Measurements from ENCODE around the gene ZNF621.
"Not testable (repeated sequence)": the region's sequence is repeated elsewhere in the genome, so short reads cannot be mapped to it uniquely, and the experiment has no call there.

Gene ZNF621

DNA sequence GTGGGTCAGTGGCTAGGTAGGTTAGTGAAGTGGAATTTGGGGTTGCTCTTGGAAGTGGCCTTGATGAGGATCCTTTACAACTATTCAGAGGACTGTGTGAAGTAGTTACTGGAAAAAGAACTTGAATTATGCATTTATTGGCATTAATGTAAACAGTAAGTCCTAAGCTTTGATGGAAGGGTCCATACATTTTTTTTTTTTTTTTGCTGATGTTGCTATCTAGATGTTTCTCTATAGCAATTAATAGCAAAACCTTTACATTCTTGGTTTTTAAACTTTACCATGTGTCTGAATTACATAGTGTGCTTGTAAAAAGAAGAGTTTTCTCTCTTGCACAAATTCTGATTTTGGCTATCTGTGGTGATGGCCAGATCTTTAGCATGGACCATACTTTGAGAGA is 9.5 kb downstream of the ZNF621 start:
- no peak for DNase-seq (ENCODE audit: low read depth)

DNA sequence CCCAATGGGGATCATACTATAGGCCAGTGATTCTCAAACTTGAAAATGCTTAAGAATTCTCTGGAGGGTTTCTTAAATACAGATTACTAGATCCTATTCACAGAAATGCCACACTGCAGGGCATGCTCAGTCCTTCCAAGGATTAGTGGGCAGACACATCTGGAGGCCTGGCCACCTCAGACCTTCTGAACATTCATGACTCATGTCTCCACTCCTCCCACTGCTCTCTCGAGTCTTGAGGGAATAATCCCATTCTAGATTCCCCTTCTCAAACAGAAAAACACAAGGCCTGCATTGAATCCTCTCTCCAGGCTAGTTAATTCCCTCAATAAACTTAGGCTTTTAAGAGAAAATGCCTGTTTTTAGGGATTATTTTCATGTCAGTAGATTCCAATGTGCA is 22.1 kb downstream of the ZNF621 start:
- peak; percentile 35 for DNase-seq (ENCODE audit: low read depth)

GRCh38 chr3:40550167-40550566 is 25.4 kb downstream of the ZNF621 start:
- DNase-seq (ENCODE audit: low read depth) = no peak

- DNase-seq (ENCODE audit: low read depth) = no peak
Observed at GRCh38 chr3:40557575-40558161, 32.9 kb downstream of the ZNF621 start.

DNA sequence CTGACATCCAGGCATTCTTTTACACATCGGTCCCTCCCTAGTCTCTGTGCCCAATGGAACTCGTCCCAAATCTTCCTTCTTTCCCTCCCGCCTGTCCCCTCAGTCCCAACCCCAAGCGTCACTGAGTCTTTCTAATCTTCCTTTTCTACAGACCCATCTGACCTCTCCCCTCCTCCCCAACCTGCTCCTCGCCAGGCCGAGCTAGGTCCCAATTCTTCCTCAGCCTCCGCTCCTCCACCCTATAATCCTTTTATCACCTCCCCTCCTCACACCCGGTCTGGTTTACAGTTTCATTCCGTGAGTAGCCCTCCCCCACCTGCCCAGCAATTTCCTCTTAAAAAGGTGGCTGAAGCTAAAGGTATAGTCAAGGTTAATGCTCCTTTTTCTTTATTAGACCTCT is 37.7 kb downstream of the ZNF621 start:
- not testable (repeated sequence) for DNase-seq (ENCODE audit: low read depth)

DNA sequence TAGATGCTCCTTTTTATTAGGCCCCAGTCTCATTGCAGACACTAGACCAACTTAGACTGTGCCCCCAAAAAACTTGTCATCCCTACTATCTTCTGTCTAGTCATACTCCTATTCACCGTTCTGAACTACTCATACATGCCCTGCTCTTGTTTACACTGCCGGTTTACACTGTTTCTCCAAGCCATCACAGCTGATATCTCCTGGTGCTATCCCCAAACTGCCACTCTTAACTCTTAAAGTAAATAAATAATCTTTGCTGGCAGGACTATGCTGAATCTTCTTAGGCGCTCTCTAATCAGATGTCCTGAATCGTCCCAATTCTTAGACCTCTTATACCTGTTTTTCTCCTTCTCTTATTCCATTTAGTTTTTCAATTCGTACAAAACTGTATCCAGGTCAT is 40.9 kb downstream of the ZNF621 start:
- not testable (repeated sequence) for DNase-seq (ENCODE audit: low read depth)

- no peak for DNase-seq (ENCODE audit: low read depth)
Observed at GRCh38 chr3:40566694-40567093, 41.9 kb downstream of the ZNF621 start.

DNA sequence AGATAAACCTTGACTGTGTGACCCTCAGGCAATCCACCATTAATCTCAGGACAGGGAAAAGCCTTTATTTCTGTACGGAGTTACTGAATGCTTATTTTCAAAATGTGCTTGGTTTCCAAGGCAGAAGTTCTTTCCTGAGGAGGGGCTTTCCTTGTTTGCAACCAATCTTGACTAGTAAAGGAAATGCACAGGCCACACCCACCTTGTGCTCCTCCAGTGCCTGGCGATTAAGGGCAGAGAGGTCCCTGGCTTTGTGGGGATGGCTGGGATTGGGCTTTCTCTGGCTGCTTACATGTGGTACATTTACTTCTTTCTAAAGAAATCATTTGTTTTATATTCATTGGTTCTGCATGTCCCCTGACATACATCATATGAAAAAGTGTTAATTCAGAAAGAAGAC is 47.8 kb downstream of the ZNF621 start:
- no peak for DNase-seq (ENCODE audit: low read depth)

DNA sequence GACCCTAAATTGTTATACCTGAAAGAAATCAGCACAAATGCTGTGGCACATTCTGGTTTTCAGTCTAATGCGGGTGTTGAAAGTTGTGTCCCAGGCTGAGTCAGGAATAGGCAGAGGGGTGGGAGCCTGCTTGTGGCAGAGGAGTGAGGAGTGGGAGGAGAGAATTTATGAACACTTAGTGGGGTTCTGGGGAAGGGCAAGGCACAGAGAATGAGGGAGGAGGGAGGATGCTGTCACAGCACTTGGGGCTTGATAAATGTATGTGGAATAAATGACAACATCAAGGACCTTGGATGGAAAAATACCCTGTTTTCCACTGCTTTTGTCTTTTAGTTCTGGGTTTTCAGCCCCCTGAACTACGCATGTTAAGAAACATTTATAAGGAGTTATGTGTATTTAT is 49.3 kb downstream of the ZNF621 start:
- DNase-seq (ENCODE audit: low read depth) = no peak

- no peak for DNase-seq (ENCODE audit: low read depth)
Observed at GRCh38 chr3:40574661-40575060, 49.9 kb downstream of the ZNF621 start.

- no peak for DNase-seq (ENCODE audit: low read depth)
Observed at GRCh38 chr3:40576396-40576795, 51.6 kb downstream of the ZNF621 start.

GRCh38 chr3:40580494-40581091 is 55.8 kb downstream of the ZNF621 start:
- DNase-seq (ENCODE audit: low read depth) = peak; percentile 34

DNA sequence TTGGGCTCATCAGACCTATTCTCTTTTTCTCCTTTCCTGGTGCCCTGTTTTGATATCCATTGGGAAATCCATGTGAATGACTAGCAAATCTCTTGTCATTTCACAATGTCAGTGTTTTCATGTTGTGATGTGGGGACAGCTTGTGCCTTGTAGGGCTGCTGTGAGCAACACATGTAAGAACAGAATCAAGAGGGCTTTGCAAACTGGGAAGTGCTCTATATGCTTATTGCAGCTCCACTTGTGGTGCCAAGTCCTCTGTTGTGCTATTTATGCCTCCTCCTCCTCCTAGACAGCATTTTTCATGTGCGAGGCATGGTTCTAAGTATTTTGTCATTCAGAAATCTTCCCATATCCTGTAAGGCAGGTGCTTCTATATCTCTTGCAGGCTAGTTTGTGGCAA is 56.4 kb downstream of the ZNF621 start:
- DNase-seq (ENCODE audit: low read depth) = no peak

GRCh38 chr3:40582401-40583027 is 57.8 kb downstream of the ZNF621 start:
- no peak for DNase-seq (ENCODE audit: low read depth)

GRCh38 chr3:40583691-40584090 is 58.9 kb downstream of the ZNF621 start:
- no peak for DNase-seq (ENCODE audit: low read depth)

DNA sequence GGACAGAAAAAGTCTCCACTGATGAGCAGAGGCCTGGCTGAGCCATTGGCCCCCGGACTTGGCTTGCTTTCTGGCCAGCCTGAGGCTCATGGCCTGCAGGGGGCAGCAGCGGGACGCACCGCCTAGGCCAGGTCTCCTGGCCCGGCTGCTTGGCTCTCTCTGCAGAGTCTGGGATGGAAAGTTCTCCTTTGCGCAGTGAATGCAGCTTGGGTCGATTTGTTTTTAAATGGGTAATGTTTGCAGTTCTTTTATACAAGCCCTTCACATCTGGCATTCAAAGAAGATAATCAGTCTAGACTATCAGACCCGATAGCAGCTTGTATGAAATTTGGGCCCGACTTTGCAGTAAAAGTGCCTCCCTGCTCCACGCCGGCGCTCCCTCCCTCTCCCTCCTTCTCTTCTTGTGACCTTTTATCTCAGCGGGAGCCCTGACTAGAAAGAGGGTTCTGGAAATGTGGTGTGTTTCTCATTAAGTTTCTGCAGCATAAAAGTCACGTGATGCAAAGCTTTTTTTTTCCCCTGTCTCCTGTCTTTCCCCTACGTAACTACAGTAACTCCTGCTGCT is 59.9 kb downstream of the ZNF621 start:
- peak; percentile 44 for DNase-seq (ENCODE audit: low read depth)

GRCh38 chr3:40585381-40586016 is 60.7 kb downstream of the ZNF621 start:
- no peak for DNase-seq (ENCODE audit: low read depth)

DNA sequence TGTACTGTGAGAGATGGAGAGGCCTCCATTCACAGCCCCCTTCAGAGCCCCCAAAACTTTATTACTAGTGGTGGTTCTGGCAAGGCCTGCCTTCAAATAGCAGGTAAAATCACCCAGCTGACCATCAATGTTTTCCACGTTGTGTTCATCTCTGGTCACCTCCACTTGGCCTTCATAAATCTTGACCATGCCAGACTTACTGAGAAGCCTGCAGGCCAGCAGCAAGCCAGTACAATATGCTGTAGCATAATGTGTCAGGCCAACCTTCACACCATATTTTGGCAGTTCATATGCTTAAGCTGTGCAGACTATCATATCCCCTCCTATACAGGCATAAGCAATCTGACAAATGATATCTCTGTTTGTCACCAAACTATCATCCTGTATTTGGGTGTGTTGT is 62.1 kb downstream of the ZNF621 start:
- DNase-seq (ENCODE audit: low read depth) = no peak

- DNase-seq (ENCODE audit: low read depth) = no peak
Observed at GRCh38 chr3:40588406-40588805, 63.6 kb downstream of the ZNF621 start.
